GM21717 (cell line): Measurements from ENCODE around the gene C2CD3.

ENCODE experiments used
- ATAC-seq: cut with Tn5 transposase; IDR thresholded peaks from one replicate; pipeline ENCODE4 v1.9.1; 2021; ENCODE audit warnings: mild to moderate bottlenecking, moderate library complexity; ENCODE audit not compliant: unreplicated experiment

The C2CD3 gene

DNA sequence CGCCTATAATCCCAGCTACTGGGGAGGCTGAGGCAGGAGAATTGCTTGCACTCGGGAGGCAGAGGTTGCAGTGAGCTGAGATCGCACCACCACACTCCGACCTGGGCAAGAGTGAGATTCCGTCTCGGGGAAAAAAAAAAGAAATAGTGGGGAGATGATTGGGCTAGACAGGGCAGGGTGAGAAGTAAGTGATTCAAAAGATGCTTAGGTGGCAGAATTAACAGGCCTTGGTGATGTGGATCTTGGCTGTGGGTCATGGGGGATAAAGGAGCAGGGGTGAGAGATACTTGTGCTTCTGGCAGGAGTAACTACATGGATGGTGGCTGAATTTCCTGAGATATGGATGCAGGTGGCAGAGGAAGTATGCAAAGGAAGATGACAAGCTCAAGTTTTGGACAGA, 148.8 kb downstream of the C2CD3 start:
- no peak for ATAC-seq

DNA sequence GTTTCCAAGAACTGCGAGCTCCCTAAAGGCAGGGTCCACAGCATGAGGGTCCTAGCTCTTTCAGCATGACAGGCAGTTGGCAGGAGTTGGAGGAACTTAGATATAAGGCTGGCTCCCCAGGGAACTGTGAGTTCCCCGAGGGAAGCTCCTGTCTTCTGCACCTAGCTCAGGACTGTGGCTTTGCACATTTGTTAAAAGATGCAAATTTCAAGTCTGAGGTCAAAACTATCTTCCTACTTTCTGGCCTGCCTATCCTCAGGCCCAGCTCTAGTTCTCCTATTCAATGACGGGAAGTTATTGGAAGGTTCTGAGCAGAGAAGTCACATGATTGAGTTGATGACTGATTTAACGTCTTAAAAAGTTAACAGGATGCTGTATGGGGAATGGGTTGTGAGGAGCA, 150.3 kb downstream of the C2CD3 start:
- ATAC-seq = peak; percentile 47

DNA sequence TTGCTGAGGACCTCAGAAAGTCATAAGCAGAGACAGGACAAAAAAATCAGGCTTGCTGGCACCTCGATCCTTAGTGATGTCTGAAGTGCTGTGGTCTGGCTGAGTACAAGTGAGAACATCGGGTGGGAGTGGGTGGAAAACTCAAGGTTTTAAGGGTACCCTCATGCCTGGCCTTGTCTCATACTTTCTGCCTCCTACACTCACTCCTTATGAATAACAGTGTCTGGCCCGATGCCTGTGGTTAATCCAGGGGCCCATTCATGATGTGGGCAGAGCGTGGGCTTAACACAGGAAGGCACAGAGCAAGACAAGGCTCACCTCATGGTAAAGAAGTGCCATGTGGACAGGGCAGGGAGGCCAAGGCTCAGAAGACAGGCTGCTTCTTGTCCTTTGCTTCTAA, 150.9 kb downstream of the C2CD3 start:
- no peak for ATAC-seq

DNA sequence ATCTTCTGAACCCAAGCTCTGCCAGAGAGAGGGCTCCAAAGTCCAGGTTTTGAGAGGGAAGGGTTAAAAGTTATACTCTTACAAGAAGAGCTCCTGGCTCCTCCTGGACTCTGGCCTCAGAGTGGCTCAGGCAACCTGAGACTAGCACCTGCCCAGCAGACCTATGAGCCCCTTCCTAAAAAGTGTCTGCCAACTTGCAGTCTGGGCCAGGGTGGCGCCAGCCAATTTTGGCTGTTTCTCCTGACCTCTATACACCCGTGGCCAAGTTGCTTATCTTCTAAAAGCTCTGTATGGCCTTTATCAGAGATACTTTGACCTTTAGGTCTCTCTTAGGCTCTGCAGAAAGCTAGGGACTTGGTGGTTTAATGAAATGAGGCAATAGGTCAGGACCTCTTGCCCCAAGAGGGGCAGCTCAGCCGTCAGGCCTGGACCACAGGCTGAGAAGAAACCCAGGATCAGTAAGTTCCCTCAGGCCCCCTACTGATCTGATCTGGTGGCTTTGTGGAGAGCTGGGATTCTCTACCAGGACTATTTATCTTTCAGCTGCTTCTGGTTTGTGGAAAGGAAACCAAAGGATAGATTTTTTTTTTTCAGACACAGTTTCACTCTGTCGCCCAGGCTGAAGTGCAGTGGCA, 151.6 kb downstream of the C2CD3 start:
- no peak for ATAC-seq

DNA sequence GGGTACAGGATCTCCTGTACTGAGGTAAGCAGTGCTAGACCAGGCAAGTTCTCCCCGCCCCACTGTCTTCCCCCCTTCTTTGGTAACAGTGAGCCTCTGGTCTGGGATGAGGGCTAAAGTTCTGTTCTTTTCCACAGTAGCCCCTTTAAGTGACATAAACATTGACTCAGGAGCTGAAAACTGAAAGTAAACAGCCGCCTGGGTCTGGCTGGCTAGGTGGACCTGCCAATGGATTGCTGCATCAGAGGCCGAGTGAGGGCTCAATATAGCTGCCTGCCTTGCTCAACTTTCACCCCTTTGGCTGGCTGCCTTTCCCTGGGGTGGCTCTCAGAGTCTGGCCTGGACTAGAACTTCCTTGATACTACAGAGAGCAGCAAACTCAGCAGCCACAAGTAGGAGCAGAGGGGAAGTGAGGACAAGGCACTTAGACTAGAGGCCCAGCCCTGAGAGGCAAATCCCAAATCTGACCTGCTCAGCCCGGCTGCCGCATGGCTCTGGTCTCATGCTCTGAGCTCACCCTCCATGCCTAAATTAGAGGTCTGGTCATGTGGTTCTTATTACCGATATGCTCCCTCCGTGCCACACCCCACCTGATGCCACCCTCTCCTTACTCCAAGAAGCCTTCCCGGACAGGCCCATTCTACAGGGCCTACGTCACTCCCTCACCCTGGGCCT, 152.3 kb downstream of the C2CD3 start:
- ATAC-seq = no peak

DNA sequence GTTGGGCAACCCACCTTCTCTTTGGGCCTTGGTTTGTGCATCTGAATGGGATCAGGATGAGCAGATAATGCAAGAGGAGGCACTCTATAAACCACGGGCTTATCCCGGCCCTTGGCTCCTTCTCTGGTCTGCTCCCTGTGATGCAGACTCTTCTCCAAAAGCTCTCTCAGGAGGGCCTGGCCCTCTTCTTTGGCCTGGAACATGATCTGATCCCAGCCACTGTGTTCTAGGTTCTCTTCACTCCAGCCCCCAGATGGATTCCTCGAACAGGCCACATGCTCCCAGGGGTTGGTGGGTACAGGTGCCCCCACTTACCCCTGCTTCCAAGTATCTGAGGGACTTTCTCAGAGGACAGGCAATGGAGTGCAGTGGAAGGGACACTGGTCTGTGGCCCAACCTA, 153.2 kb downstream of the C2CD3 start:
- no peak for ATAC-seq

DNA sequence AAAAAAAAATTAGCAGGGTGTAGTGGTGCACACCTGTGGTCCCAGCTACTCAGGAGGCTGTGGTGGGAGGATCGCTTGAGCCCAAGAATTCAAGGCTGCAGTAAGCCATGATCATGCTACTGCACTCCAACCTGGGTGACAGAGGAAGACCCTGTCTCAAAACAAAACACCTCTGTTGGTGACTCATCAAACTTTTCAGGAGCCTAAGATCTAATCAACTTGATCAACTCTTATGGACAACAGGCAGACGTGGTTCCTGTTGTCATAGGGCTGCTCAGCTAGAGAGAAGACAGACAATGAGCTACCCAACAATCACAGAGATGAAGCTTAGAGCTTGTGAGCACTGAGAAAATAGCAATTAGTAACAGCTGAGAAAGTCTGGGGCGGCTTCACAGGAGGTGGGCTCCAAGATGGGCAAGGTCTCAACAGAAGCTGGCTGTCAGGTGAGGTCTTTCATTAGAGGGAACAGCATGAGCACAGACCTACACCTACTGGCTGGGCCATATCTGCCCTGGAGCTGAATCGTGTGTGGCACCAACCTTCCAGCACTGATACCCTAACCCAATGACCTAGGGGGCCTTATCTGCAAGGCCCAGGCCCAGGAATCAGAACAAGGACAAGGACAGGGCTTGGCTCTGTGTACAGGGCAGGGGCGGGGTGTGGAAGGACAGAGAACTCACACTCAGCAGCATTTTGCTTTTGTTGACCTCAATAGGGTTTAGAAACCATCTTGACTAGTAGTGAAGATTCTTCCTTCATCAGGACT, 154.7 kb downstream of the C2CD3 start:
- ATAC-seq = no peak

DNA sequence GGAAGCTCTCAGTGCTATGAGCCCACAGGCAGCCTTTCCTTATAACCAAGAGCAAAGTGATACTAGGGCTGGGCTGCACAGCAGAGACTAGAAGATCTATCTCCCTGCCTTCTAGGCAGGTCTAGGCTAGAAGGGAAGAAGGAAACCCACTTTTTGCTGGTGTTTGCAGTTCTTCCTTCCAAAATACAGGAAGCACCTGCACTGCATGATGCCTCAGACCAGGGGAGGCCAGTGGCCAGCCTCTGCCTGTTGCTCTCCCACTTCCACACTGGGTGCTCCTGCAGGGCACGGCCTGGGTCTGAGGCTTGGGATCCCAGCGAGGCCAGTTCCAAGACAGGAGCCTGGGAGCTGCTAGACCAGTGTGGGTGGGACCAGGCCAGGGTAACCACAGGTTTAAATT, 155.9 kb downstream of the C2CD3 start:
- ATAC-seq = no peak

DNA sequence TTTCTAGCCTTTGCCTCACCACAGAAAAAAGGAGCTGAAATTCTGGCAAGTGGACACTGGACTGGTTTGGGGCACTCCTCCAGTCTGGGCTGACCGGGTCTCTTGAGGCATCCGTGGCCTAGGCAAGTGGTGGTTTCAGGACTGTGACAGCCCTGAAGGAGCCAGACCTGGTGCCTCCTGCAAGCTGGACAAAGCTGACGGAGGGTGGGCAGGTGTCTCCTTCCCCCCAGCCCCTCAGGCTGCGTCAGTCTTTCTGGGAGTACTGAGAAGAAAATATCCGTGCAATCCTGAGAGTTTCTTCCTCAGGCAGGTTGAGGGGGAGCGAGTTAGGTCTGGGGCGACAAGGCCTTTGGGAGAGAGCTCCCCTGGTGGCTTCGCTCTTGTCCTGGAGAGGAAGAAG, 157.7 kb downstream of the C2CD3 start:
- no peak for ATAC-seq

DNA sequence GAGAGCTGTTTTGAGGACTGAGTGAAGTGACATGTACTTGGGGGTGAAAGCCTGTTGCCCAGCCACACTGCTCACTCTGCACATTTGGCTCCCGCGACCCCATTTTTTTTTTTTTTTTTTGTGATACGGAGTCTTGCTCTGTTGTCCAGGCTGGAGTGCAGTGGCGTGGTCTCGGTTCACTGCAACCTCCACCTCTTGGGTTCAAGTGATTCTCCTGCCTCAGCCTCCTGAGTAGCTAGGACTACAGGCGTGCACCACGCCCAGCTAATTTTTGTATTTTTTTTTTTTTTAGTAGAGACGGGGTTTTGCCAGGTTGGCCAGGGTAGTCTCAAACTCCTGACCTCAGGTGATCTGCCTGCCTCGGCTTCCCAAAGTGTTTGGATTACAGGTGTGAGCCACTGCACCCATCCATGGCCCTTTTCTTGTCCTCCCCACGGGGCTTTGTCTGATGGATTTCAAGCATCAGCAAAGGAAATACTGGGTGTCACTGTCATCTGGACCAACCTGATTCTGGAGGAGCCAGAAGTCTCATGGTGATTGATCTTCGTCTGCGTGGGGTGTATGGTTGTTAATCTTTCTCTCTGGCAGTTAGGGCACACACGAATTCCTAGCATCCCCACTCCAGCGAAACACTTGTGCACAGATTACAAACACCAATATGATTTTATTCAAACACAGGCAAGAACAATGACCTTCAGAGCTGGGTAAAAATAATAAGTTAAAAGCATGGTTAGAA, 158.6 kb downstream of the C2CD3 start:
- no peak for ATAC-seq

DNA sequence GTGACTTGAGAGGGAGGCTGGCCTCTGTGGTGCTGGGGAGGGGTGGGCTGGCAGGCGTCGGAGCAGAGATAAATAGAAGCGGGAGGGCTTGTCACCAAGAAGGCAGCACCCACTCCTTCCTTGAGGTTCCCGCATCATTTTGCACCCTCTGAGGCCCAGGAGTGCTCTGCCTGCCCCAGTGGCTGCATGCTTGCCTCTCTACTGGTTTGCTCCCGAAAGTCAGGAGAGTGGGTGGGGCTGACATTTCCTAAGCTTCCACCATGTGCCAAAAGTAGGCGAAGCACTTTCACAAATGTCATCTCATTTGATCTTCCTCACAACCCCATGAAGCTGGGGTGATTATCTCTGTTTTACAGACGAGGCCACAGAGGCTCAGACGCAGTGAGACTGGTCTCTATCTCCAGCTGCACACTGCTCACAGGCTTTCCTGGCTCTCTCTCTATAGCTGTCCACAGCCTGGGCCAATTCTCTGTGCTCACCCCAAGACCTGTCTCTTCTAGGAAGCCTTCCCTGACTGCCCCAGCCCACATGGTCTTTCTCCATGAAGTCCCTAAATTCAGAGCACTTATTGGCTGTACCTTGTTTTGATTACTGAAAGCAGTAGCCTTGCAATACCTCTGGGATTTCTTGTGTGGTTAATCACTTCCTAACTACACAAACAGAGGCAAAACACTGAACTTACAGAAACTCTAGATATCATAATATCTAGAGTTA, 159.3 kb downstream of the C2CD3 start:
- no peak for ATAC-seq

DNA sequence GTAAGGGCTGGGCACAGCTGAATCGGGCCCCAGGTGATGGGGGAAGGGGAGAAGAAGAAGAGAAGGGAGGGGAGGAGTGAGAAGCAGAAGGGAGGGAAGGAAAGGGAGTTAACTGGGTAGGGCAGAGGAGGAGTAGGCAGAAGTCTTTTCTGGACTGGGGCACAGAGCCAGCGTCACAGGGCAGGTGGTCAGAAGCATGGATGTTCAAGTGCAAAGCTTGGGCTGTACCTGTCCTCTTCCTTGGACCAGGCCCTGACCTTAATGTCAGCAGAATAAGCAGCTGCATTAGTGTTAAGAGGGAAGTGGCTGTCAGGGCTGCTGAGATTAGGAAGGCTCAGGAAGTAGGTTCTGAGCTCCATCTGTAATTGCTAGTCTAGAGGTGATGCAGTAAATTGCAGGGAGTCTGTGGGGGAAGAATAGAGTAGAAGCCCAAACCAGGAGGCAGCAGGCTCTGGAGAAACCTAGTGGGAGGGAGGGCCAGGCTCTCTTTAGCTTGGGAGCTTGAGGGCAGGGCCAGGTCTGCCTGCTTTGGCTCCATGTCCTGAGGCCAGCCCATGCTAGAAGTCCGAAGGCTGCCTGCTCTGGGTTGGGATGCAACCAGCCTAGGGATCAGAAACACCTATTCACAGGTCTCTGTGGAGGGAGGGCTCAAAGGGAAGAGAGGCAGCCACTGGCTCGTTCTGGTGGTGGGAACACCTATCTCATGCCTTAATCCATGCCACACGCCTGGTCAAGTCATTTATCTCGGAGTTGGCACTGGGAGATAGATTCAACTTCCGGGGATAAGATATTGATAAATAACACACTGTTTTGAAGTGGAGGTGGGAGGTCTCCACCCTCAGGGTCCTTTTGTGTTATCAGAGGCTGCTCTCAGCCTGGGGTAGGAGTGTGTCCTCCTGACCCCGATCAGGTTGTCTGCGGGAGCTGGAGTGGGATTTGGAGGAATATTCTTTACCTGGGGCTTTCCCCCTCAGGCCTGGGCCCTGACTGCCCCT, 160.2 kb downstream of the C2CD3 start:
- no peak for ATAC-seq

DNA sequence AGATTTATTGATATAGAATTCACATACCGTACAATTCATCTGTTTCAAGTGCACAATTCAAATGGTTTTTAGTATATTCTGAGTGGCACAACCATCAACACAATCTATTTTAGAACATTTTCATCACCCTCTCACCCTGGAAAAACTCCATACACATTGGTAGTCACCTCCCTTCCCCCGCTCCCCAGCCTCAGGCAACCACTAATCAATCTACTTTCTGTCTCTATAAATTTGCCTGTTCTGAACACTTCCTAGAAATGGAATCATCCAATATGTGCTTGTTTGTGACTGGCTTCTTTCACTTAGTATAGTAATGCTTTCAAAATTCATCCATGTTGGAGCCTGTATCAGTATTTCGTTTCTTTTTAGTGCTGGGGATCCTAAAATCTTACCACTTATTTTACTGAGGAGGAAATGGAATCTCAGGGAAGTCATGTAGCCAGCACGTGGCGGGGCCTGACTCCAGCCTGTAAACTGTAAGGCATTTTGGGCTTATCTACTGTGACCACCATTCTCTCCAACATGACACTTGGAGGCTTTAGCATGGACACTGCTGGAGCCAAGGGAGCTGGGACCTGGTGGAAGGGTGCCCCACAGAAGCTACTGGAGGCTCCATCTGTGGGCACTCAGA, 161.0 kb downstream of the C2CD3 start:
- no peak for ATAC-seq

DNA sequence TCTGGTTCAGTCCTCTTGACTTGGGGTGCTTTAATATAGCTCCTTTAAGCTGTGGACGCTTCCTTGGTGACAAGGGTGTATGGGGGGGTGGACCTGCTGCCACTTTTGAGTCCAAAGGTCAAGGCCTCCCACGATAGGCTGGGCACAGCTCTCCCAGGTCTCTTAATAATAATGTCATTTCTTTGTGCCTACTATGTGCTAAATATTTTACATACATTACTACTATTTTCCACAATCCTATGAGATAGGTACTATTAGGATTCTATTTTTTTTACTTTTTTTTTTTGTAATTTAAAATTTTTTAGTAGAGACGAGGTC, 161.6 kb downstream of the C2CD3 start:
- ATAC-seq = no peak

DNA sequence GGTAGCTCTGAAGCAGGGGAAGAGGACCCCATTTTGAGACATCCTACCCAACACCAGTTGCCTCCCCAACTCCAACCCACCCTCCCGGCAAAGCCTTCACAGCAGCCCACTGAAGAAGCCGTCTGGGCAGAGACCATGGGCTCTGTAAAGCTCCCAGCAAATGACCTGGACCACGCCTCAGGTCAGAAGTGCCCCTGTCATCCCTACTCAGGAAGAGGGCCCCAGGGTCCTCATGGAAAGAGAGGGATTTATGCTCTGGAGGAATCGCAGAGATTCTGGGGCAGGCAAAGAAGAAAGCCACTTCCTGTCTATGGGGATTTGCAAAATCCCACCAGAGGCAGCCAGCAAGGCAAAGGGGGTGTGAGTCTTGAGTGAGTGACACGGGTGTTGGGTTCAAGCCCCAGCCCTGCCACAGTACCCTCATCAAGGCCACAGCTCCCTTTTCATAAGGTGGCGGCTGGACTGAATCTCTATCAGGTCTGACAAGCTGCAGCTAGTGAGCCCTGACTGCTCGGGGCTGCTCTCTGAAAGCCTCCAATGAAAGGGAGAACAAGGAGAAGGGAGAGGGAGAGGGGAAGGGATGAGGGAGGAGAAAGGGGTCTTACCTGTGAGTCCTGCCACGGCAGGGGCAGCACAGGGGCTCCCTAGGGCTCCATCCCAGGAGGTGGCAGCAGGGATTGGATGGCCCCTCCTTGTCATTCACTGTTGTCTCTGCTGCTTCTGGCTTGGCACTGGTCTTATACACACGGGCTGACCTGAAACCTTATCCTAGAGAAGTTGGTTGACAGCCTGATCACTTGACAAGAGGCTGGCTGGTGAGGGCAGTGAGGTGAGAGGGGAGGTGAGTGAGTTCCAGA, 162.2 kb downstream of the C2CD3 start, which contains the start of gene UCP3:
Gene UCP3 (minus strand): TSS at position 713 of the 857 bp plus-strand sequence. CDS start 2,043 bp downstream, outside the sequence.
- ATAC-seq = no peak

DNA sequence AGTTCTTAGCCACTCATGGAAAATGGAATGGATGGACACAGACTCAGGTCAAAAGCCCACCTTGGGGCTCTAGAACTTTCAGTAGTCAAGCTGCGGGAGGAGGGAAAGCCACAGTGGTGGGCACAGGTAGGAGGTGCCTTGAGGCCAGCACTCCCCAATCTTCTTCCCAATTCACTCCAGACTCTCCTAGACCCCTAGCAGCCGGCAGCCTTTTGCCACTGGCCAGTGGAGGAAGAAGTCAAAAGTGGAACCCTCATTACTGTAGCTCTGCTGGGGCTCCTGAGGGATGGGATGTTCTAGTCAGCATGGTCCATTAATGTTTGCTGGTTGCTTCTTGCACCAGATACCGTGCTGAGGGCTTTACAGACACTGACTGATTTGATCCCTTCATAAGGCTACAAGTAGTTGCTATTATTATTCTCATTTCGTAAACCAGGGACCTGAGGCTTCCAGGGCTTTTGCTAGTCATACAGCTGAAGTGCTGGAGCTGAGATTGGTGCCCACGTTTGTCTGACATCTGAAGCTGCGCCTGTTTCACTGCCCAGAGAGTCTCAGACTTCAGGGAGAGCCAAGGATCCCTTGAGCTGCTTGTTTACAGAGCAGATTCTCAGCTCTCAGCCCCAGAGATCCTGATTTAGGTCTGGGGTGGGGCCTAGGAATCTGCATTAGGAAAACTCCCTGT, 163.0 kb downstream of the C2CD3 start:
- no peak for ATAC-seq

DNA sequence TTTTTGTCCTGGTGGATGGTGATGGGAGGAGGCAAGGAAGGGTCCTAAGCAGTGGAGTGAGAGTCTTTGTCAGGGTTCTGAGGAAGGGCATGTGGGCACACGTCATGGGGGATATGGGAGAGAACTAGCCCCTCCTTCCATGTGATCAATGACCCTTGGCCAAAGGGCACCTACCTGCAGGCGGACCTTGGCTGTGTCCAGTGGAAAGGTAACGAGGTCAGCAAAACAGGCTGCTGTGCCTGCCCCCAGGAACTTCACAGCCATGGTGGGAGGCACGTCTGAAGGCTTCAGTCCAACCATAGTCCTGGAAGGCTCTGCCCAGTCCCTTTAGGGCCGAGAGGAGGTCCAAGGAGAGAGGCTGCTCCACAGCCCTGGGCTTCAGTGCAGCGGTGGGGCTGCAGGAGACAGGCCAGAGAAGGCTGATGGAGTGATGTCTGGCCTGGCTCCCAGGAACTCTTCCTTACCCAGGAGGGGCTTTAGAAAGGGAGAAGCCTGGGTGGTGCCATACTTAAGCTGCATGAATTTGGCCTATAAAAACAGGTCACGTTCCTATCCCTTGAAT, 164.0 kb downstream of the C2CD3 start:
- ATAC-seq = no peak
